HL-60 (cell line): ENCODE measurements around the gene NAALADL2.

Source experiments
- POLR2AphosphoS5 ChIP-seq: IDR thresholded peaks from 2 replicates; pipeline ENCODE4 v1.6.1; 2012; ENCODE audit warnings: low read depth
- TF ChIP-seq, protein P1 (sequence below): IDR thresholded peaks from one replicate; pipeline ENCODE4 v1.5.1; 2011; ENCODE audit warnings: low read length, control low read depth, inconsistent platforms; ENCODE audit not compliant: insufficient read depth

DNA sequence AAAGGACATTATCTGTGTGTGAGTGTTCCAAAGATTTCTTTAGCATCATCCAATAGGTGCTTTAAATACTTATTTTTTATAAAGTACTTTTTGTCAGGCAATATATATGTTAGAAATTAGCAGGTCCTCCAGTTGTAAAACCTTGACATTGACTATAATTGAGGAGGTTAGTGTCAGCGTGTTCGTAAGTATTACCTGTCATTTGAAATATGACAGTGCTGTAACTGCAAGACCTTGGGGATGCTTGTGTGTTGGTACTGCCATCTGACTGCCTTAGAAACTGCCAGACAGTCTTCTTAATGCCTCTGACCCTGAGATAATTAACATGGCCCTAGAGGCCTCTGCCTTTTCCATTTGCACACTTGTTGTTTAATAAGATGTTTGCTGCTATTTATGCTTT lies 170.7 kb downstream of the NAALADL2 start:
- TF ChIP-seq, protein P1, sequence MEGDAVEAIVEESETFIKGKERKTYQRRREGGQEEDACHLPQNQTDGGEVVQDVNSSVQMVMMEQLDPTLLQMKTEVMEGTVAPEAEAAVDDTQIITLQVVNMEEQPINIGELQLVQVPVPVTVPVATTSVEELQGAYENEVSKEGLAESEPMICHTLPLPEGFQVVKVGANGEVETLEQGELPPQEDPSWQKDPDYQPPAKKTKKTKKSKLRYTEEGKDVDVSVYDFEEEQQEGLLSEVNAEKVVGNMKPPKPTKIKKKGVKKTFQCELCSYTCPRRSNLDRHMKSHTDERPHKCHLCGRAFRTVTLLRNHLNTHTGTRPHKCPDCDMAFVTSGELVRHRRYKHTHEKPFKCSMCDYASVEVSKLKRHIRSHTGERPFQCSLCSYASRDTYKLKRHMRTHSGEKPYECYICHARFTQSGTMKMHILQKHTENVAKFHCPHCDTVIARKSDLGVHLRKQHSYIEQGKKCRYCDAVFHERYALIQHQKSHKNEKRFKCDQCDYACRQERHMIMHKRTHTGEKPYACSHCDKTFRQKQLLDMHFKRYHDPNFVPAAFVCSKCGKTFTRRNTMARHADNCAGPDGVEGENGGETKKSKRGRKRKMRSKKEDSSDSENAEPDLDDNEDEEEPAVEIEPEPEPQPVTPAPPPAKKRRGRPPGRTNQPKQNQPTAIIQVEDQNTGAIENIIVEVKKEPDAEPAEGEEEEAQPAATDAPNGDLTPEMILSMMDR = no peak
- no peak for TF ChIP-seq POLR2AphosphoS5
